Subcutaneous adipose tissue (tissue), 4 donors: ENCODE measurements around the gene IP6K1. TPM values are rescaled to one million over a fixed set of nuclear protein-coding genes. Genes with fewer than 3 reads are reported as not detected.

Experiments used
- CTCF ChIP-seq: fragments of 450-650 bp; IDR thresholded peaks from one replicate; pipeline ENCODE4 v1.5.1; 2016; ENCODE audit warnings: low read depth, mild to moderate bottlenecking, control low read depth, antibody characterized with exemption, moderate library complexity
- total RNA-seq, 4 donors: library from RNA; depleted of rRNA; stranded (reverse); fragments of >200 nt; gene quantifications; one replicate each; pipeline ENCODE4 v1.1.0, GENCODE V29; 2016

Gene IP6K1
- total RNA-seq, 4 donors from 2014 or later = 25.1 to 36.7 (median 31.6) TPM

GRCh38 chr3:49720855-49721595, 65.3 kb downstream of the IP6K1 start:
- no peak for TF ChIP-seq CTCF

DNA sequence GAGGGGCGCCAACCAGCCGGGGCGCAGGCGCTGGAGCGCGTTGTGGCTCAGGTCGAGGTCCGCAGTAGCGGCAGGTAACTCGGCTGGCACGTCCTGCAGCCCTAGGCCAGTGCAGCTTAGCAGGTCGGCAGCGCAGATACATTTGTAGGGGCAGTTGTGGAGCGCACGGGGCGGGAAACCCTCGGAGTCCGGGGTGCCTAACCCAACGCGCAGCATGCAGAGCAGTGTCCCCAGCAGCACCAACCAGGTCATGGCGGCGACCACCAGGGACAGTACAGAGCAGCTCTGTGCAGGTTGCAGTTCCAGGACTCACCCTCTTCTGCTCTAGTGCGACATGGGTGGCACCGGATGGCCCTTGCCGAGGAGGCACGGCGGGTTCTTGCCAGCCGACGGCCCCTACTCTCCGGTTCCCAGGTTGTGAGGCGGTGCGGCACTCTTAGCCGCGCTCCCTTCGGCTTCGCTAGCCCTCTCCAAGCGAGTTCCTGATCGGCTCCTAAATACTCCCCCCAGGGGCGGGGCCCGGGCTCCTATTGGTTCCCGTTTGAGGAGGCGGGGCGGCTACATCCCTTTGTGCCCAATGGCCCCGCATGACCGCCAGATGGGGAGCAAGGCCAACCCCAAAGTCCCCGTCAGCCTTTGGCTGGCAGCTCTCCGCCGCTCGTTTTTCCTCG, 67.0 kb downstream of the IP6K1 start, which contains the start of gene AMIGO3:
AMIGO3 (minus strand) TSS at position 471 of the 671 bp plus-strand sequence; CDS start at position 252, 219 bp downstream.
- no peak for TF ChIP-seq CTCF

- TF ChIP-seq CTCF = no peak
Measured at GRCh38 chr3:49718858-49719213, 67.5 kb downstream of the IP6K1 start.

- TF ChIP-seq CTCF = no peak
Measured at GRCh38 chr3:49717959-49718857, 68.1 kb downstream of the IP6K1 start.

DNA sequence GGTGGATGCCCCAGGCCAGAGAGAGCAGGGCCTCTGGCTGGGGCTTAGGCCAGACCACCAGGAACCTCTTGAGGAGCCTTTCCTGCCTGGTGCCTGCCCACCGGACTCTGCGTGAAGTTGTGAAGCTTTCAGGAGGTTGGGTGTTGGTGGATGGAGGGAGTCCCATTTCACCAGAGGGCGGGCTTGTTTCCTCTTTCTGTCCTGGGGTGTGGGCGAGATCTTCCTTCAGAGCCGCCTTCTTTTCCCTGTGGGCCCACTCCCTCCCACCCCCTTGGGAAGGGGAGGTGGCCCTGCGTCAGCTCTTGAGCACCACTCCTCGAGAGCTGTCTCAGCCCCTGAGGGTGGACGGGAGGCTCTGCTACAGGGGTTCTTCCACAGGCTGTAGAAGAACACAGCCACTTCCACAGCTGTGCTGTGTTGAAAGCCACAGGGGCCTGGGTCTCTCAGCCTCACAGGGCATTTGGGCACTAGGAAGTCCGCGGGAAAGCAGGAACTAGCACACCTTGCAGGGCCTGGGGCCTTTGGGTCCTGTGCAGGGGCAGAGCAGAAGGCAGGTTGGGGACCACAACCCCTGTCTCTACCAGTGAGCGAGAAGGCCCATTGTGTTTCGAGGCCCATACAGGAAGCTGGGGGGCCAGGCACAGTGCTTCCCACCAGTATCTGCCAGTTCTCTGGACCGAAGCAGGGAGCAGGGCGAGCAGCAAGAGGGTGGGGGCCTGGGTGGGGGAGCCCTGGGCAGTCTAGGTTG, 69.0 kb downstream of the IP6K1 start:
- no peak for TF ChIP-seq CTCF

DNA sequence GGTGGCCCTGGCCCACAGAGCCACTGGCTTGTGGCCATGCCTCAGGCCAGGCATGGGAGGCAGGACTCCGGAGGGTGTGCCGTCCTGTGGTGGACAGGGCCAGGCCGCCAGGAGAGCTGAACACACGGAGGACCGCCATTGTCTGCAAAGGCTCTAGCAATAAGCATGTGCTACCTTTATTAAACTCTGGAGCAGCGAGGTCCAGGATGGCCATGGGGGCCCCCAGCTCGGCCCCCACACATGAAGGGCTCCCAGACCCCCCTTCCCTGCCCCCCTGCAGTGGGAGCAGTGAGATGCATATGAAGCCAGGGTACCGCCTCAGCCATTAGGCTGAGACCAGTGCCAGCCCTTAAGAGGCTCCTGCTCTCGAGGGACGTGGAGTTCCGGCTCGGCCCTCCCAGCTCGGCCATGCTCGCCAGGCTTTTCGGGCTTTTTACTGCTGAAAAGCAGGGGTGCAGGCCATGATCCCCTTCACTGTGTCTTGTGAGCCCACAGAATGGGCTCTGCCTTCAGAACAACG, 69.6 kb downstream of the IP6K1 start:
- no peak for TF ChIP-seq CTCF
